Measurements from ENCODE around the gene CTXN1. TPM values are rescaled to one million over a fixed set of nuclear protein-coding genes. Genes with fewer than 3 reads are reported as not detected.
A peak's percentile ranks its signal among the peaks of the same experiment; 100 is the strongest.

CTXN1 gene
- total RNA-seq, 2 experiments from 2014 or later, result 1.0 TPM; not detected in 1

- ChIA-PET POLR2A (no interaction called here), CTCF (ENCODE audit: unreplicated experiment) (no interaction called here)
- no peak for DNase-seq (ENCODE audit: low spot score)
- Histone ChIP-seq H3K4me1 (ENCODE audit: insufficient read depth, low read length, poor library complexity, severe bottlenecking) (peaks cover 5% of the 10 kb centered on the region), H3K4me2 (ENCODE audit: low read length) (no peak overlapping the region), H3K36me3 (ENCODE audit: insufficient read depth, low read length) (peaks cover 37% of the 10 kb centered on the region), H2AFZ (ENCODE audit: low read length) (no peak overlapping the region), H3K9me3 (ENCODE audit: low read length) (no peaks in the 10 kb centered on the region), H4K20me1 (ENCODE audit: insufficient read depth, low read length) (no peaks in the 10 kb centered on the region), H3K79me2 (ENCODE audit: insufficient read depth, low read depth, low read length) (no peaks in the 10 kb centered on the region), H3K4me3 (ENCODE audit: low read depth, low read length, poor library complexity, severe bottlenecking) (no peak overlapping the region), H3K9me2 (ENCODE audit: insufficient read depth, low read length) (no peaks in the 10 kb centered on the region), H3K27ac (ENCODE audit: low read depth, low read length, poor library complexity, severe bottlenecking) (no peak overlapping the region)
- no peak for TF ChIP-seq EZH2phosphoT487 (IDR thresholded peaks at IDR 0.05; ENCODE audit: borderline replicate concordance, low read depth, low read length)
- no peak for TF ChIP-seq CTCF (conservative IDR thresholded peaks at IDR 0.05; ENCODE audit: low read length)
- intact Hi-C loops (cut with micrococcal nuclease; ENCODE audit: unreplicated experiment), result no loop called here
- BruUV-seq (replicated peaks), result no TSS peak
Observed at GRCh38 chr19:7927605-7928333, 1.8 kb upstream of the CTXN1 start.

- TF ChIP-seq CTCF (conservative IDR thresholded peaks at IDR 0.05; ENCODE audit: low read length) (no peak), EZH2phosphoT487 (IDR thresholded peaks at IDR 0.05; ENCODE audit: borderline replicate concordance, low read depth, low read length) (no peak)
- CTCF ChIA-PET (ENCODE audit: unreplicated experiment), result interaction anchor here (0.5 kb wide), 1 partner anchor 60 kb away, joined by 3 read pairs; no protein-coding TSS in a partner anchor
- no peaks in the 10 kb centered on the region for H4K20me1 ChIP-seq (ENCODE audit: insufficient read depth, low read length)
- DNase-seq (ENCODE audit: low spot score), result no peak
- peak overlapping the region; percentile 73 for H3K4me2 ChIP-seq (ENCODE audit: low read length)
- H3K4me1 ChIP-seq (ENCODE audit: insufficient read depth, low read length, poor library complexity, severe bottlenecking), result peaks cover 5% of the 10 kb centered on the region
- peaks cover 32% of the 10 kb centered on the region for H3K36me3 ChIP-seq (ENCODE audit: insufficient read depth, low read length)
- H2AFZ ChIP-seq (ENCODE audit: low read length), result no peak overlapping the region
- no peak overlapping the region for H3K27ac ChIP-seq (ENCODE audit: low read depth, low read length, poor library complexity, severe bottlenecking)
- intact Hi-C loops (cut with micrococcal nuclease; ENCODE audit: unreplicated experiment), result no loop called here
- no peak overlapping the region for H3K4me3 ChIP-seq (ENCODE audit: low read depth, low read length, poor library complexity, severe bottlenecking)
- POLR2A ChIA-PET, result no interaction called here
- H3K9me3 ChIP-seq (ENCODE audit: low read length), result no peaks in the 10 kb centered on the region
- no peaks in the 10 kb centered on the region for H3K79me2 ChIP-seq (ENCODE audit: insufficient read depth, low read depth, low read length)
- H3K9me2 ChIP-seq (ENCODE audit: insufficient read depth, low read length), result no peaks in the 10 kb centered on the region
- BruUV-seq (replicated peaks), result no TSS peak
Observed at GRCh38 chr19:7926727-7927604, 1.0 kb upstream of the CTXN1 start.

Data from OCI-LY7 (cell line).